GM21723 (cell line): ENCODE results near the gene WNT5A.

Source experiments
- ATAC-seq: cut with Tn5 transposase; IDR thresholded peaks from one replicate; pipeline ENCODE4 v1.9.1; 2021; ENCODE audit warnings: mild to moderate bottlenecking, moderate library complexity; ENCODE audit not compliant: unreplicated experiment

WNT5A gene

GRCh38 chr3:55482496-55483195 lies 4.5 kb downstream of the WNT5A start:
- no peak for ATAC-seq

- no peak for ATAC-seq
These were observed 5.2 kb downstream of the WNT5A start for GRCh38 chr3:55481744-55482495.

- ATAC-seq, result no peak
These were observed 6.0 kb downstream of the WNT5A start for GRCh38 chr3:55480911-55481743.

GRCh38 chr3:55477306-55478303 lies 9.5 kb downstream of the WNT5A start:
- no peak for ATAC-seq

- ATAC-seq, result no peak
These were observed 10.6 kb downstream of the WNT5A start for GRCh38 chr3:55476515-55476914.

GRCh38 chr3:55474213-55474632 lies 12.9 kb downstream of the WNT5A start:
- no peak for ATAC-seq

- no peak for ATAC-seq
These were observed 13.3 kb downstream of the WNT5A start for GRCh38 chr3:55473788-55474187.

GRCh38 chr3:55471522-55472280 lies 15.4 kb downstream of the WNT5A start:
- ATAC-seq, result no peak

GRCh38 chr3:55471084-55471483 lies 16.0 kb downstream of the WNT5A start:
- no peak for ATAC-seq

GRCh38 chr3:55469957-55470526 lies 17.1 kb downstream of the WNT5A start:
- ATAC-seq, result no peak

- ATAC-seq, result no peak
These were observed 18.9 kb downstream of the WNT5A start for GRCh38 chr3:55468251-55468650.

GRCh38 chr3:55467099-55467498 lies 20.0 kb downstream of the WNT5A start:
- no peak for ATAC-seq

GRCh38 chr3:55466526-55466925 lies 20.6 kb downstream of the WNT5A start:
- no peak for ATAC-seq

GRCh38 chr3:55461896-55462295 lies 25.2 kb downstream of the WNT5A start:
- ATAC-seq, result no peak

- no peak for ATAC-seq
These were observed 27.3 kb downstream of the WNT5A start for GRCh38 chr3:55459838-55460237.

- no peak for ATAC-seq
These were observed 28.8 kb downstream of the WNT5A start for GRCh38 chr3:55458181-55458790.

GRCh38 chr3:55455915-55456314 lies 31.2 kb downstream of the WNT5A start:
- ATAC-seq, result no peak

GRCh38 chr3:55454611-55455010 lies 32.5 kb downstream of the WNT5A start:
- ATAC-seq, result no peak
